ENCODE results near the gene YY1AP1.
"Not testable (repeated sequence)": the region's sequence is repeated elsewhere in the genome, so short reads cannot be mapped to it uniquely, and the experiment has no call there.

- TF ChIP-seq CTCF, POLR2A (IDR thresholded peaks at IDR 0.05): not testable (repeated sequence)
Measured at GRCh38 chr1:155704414-155704813, 15.8 kb upstream of the YY1AP1 start.

All from right lobe of liver (tissue), 4 donors.